ENCODE results near the gene ADRA2C. TPM values are rescaled to one million over a fixed set of nuclear protein-coding genes. Genes with fewer than 3 reads are reported as not detected.

ADRA2C gene
- total and polyA plus RNA-seq, 2 of the 13 experiments (the other 11 are each of a cell fraction or from before 2014, with no cell fraction given) = 15.4 to 69.7 TPM

- Histone ChIP-seq H3K27me3 (ENCODE audit: control insufficient read depth in 1 of 2, insufficient read depth in 2 of 2, low read length in 2 of 2) (peaks cover 8 to 85% of the 10 kb centered on the region in 2 experiments), H3K4me3 (replicated peaks in 1 of 3; ENCODE audit: insufficient read depth in 1 of 3, low read depth in 2 of 3, low read length in 3 of 3) (no peak overlapping the region), H3K9ac (ENCODE audit: insufficient read depth, low read depth, low read length) (no peak overlapping the region), H3K9me3 (ENCODE audit: low read length) (no peaks in the 10 kb centered on the region), H3K79me2 (ENCODE audit: insufficient read depth, low read length) (no peaks in the 10 kb centered on the region), H3K4me1 (ENCODE audit: insufficient read depth, low read length) (no peaks in the 10 kb centered on the region), H2AFZ (ENCODE audit: low read length) (no peak overlapping the region), H4K20me1 (ENCODE audit: insufficient read depth, low read length) (no peaks in the 10 kb centered on the region), H3K27ac (ENCODE audit: extremely low read length, insufficient read depth, low read length) (no peak overlapping the region), H3K4me2 (ENCODE audit: low read depth, low read length) (no peak overlapping the region), H3K36me3 (replicated peaks in 1 of 2; ENCODE audit: control insufficient read depth in 1 of 2, insufficient read depth in 2 of 2, low read length in 2 of 2) (no peaks in the 10 kb centered on the region)
- ATAC-seq (no peak), FAIRE-seq (no peak), DNase-seq (ENCODE audit: low spot score) (no peak)
- BruUV-seq (replicated peaks) = no TSS peak
- in situ Hi-C loops (cut with HindIII; ENCODE audit: extremely low pct_ligation_motif_present, low pct_unique_long_range_greater_than_20kb) = no loop called here
- ChIA-PET CTCF (ENCODE audit: low intra/inter-chr PET ratio, low total read pairs) (no interaction called here), POLR2A (no interaction called here)
- intact Hi-C loops (cut with micrococcal nuclease; ENCODE audit: unreplicated experiment) = no loop called here
- WGBS (ENCODE audit: low lambda C conversion rate) = no CpG with 5 or more reads among the region's 14 CpGs
- TF ChIP-seq ZBTB40 (IDR thresholded peaks at IDR 0.05) = no peak
- no peak for TF ChIP-seq ZBTB40 (CRISPR knock-in tag; IDR thresholded peaks at IDR 0.05)
- no peak for TF ChIP-seq ZZZ3 (CRISPR knock-in tag; IDR thresholded peaks at IDR 0.05; ENCODE audit: borderline replicate concordance)
- TF ChIP-seq FIP1L1 (IDR thresholded peaks at IDR 0.05; ENCODE audit: borderline replicate concordance, insufficient read depth, low read depth, low read length) = no peak
- TF ChIP-seq TFAP4 (IDR thresholded peaks at IDR 0.05; ENCODE audit: borderline replicate concordance, low read depth) = no peak
- TF ChIP-seq ZNF276 (CRISPR knock-in tag; IDR thresholded peaks at IDR 0.05; ENCODE audit: low read depth) = no peak
- no peak for TF ChIP-seq DRAP1 (CRISPR knock-in tag; IDR thresholded peaks at IDR 0.05)
- no peak for TF ChIP-seq TEAD3 (CRISPR knock-in tag; optimal IDR thresholded peaks at IDR 0.05; ENCODE audit: borderline replicate concordance)
- no peak for TF ChIP-seq HOXA9 (CRISPR knock-in tag; IDR thresholded peaks at IDR 0.05; ENCODE audit: borderline replicate concordance)
- no peak for TF ChIP-seq GATA4 (IDR thresholded peaks at IDR 0.05; ENCODE audit: borderline replicate concordance, low read depth)
- TF ChIP-seq ZNF720 (CRISPR knock-in tag; IDR thresholded peaks at IDR 0.05) = no peak
- TF ChIP-seq ZNF639 (CRISPR knock-in tag; conservative IDR thresholded peaks at IDR 0.05) = no peak
Measured at GRCh38 chr4:3735196-3735595, 31.0 kb upstream of the ADRA2C start.

Measured in HepG2 (cell line).